Measurements from ENCODE around the gene REV3L.

The REV3L gene

GRCh38 chr6:111406200-111406721, 76.8 kb downstream of the REV3L start:
- H3K27ac ChIP-seq = no peak overlapping the region
- no peaks in the 10 kb centered on the region for H3K9me3 ChIP-seq
- H3K27me3 ChIP-seq = no peaks in the 10 kb centered on the region
- H3K4me1 ChIP-seq = no peaks in the 10 kb centered on the region
- H3K36me3 ChIP-seq = peaks cover 40 to 64% (median 52%) of the 10 kb centered on the region in 3 donors
- intact Hi-C loops (cut with DNase I; ENCODE audit: low total_unique reads) = no loop called here
- DNase-seq = no peak
- no peak for TF ChIP-seq CTCF (IDR thresholded peaks at IDR 0.05)
- H3K4me3 ChIP-seq = no peak overlapping the region

GRCh38 chr6:111403388-111403787, 79.6 kb downstream of the REV3L start:
- intact Hi-C loops (cut with DNase I; ENCODE audit: low total_unique reads) = no loop called here
- no peaks in the 10 kb centered on the region for H3K27me3 ChIP-seq
- no peak for DNase-seq
- H3K36me3 ChIP-seq = peaks cover 39 to 55% (median 48%) of the 10 kb centered on the region in 3 donors
- H3K4me1 ChIP-seq = no peaks in the 10 kb centered on the region
- no peaks in the 10 kb centered on the region for H3K9me3 ChIP-seq
- no peak overlapping the region for H3K4me3 ChIP-seq
- TF ChIP-seq CTCF (IDR thresholded peaks at IDR 0.05) = no peak
- no peak overlapping the region for H3K27ac ChIP-seq

- no peak for TF ChIP-seq CTCF (IDR thresholded peaks at IDR 0.05)
- H3K27ac ChIP-seq = no peak overlapping the region
Observed at GRCh38 chr6:111399626-111400025, 83.4 kb downstream of the REV3L start.

GRCh38 chr6:111388681-111389080, 94.3 kb downstream of the REV3L start:
- Histone ChIP-seq H3K9me3 (no peaks in the 10 kb centered on the region), H3K4me3 (no peak overlapping the region), H3K36me3 (peaks cover 13 to 46% (median 22%) of the 10 kb centered on the region in 3 donors), H3K27ac (peak overlapping the region in 1 of 2 donors; percentile 33), H3K27me3 (no peaks in the 10 kb centered on the region), H3K4me1 (peaks cover 0 to 11% (median 0%) of the 10 kb centered on the region in 4 donors)
- no peak for TF ChIP-seq CTCF (IDR thresholded peaks at IDR 0.05)
- DNase-seq = no peak
- intact Hi-C loops (cut with DNase I; ENCODE audit: low total_unique reads) = no loop called here

More at GRCh38 chr6:111399626-111400025, 83.4 kb downstream of the REV3L start:
- DNase-seq = no peak
- H3K27me3 ChIP-seq = no peaks in the 10 kb centered on the region
- H3K4me1 ChIP-seq = no peaks in the 10 kb centered on the region
- intact Hi-C loops (cut with DNase I; ENCODE audit: low total_unique reads) = no loop called here
- no peak overlapping the region for H3K4me3 ChIP-seq
- H3K9me3 ChIP-seq = no peaks in the 10 kb centered on the region
- H3K36me3 ChIP-seq = peaks cover 42 to 45% (median 42%) of the 10 kb centered on the region in 3 donors

- H3K36me3 ChIP-seq = peaks cover 16 to 54% (median 17%) of the 10 kb centered on the region in 3 donors
Observed at GRCh38 chr6:111382476-111383294, 100.3 kb downstream of the REV3L start.

More at GRCh38 chr6:111382476-111383294, 100.3 kb downstream of the REV3L start:
- no peak overlapping the region for H3K4me3 ChIP-seq
- TF ChIP-seq CTCF (IDR thresholded peaks at IDR 0.05) = no peak
- no peaks in the 10 kb centered on the region for H3K9me3 ChIP-seq
- DNase-seq = peak in 1 of 2 donors; percentile 80
- peak overlapping the region; percentile 61 to 65 for H3K27ac ChIP-seq
- peaks cover 0 to 38% (median 12%) of the 10 kb centered on the region in 4 donors for H3K4me1 ChIP-seq
- intact Hi-C loops (cut with DNase I; ENCODE audit: low total_unique reads) = no loop called here
- H3K27me3 ChIP-seq = no peaks in the 10 kb centered on the region

All from tibial artery (tissue), 4 donors.